ENCODE results near the gene CLCA2.

Gene CLCA2

GRCh38 chr1:86429835-86430234 lies 5.9 kb downstream of the CLCA2 start:
- TF ChIP-seq ZNF398 (tag by site-specific recombination; IDR thresholded peaks at IDR 0.05), result 0 out of 2 replicates have a peak, but pooled peaks have one; percentile 41
- TF ChIP-seq MYNN (tag by site-specific recombination; IDR thresholded peaks at IDR 0.05; ENCODE audit: borderline replicate concordance), result no peak
- no peak for TF ChIP-seq ZBTB21 (tag by site-specific recombination; IDR thresholded peaks at IDR 0.05)
- no peaks in the 10 kb centered on the region for H3K9me3 ChIP-seq (ENCODE audit: control insufficient read depth, insufficient read depth, low read depth, low read length)
- ChIA-PET CTCF (interaction anchor here (0.7 kb wide), 1 partner anchor 13 kb away, joined by 3 read pairs; no protein-coding TSS in a partner anchor), POLR2A (no interaction called here)
- H3K36me3 ChIP-seq (ENCODE audit: control insufficient read depth in 2 of 2, insufficient read depth in 1 of 2, low read length in 2 of 2), result no peaks in the 10 kb centered on the region
- H3K27ac ChIP-seq (ENCODE audit: extremely low read depth, low read depth, low read length), result no peak overlapping the region
- no peak overlapping the region for H3K4me3 ChIP-seq (ENCODE audit: low read depth, low read length)
- no peaks in the 10 kb centered on the region for H3K4me1 ChIP-seq (ENCODE audit: control insufficient read depth, insufficient read depth, low read length)

- ChIA-PET CTCF (interaction anchor here (0.7 kb wide), 1 partner anchor 13 kb away, joined by 3 read pairs; no protein-coding TSS in a partner anchor), POLR2A (no interaction called here)
- TF ChIP-seq EGR2 (tag by site-specific recombination; IDR thresholded peaks at IDR 0.05; ENCODE audit: low read depth), result no peak
- peak; percentile 88 for TF ChIP-seq SCRT2 (tag by site-specific recombination; IDR thresholded peaks at IDR 0.05)
- H3K27ac ChIP-seq (ENCODE audit: extremely low read depth, low read depth, low read length), result no peak overlapping the region
- no peak overlapping the region for H3K4me3 ChIP-seq (ENCODE audit: low read depth, low read length)
- H3K4me1 ChIP-seq (ENCODE audit: control insufficient read depth, insufficient read depth, low read length), result no peaks in the 10 kb centered on the region
- H3K9me3 ChIP-seq (ENCODE audit: control insufficient read depth, insufficient read depth, low read depth, low read length), result no peaks in the 10 kb centered on the region
- H3K36me3 ChIP-seq (ENCODE audit: control insufficient read depth in 2 of 2, insufficient read depth in 1 of 2, low read length in 2 of 2), result no peaks in the 10 kb centered on the region
Observed at GRCh38 chr1:86430376-86430775, 6.4 kb downstream of the CLCA2 start.

GRCh38 chr1:86434059-86434458 lies 10.1 kb downstream of the CLCA2 start:
- Histone ChIP-seq H3K4me3 (ENCODE audit: low read depth, low read length) (no peak overlapping the region), H3K4me1 (ENCODE audit: control insufficient read depth, insufficient read depth, low read length) (no peaks in the 10 kb centered on the region), H3K36me3 (ENCODE audit: control insufficient read depth in 2 of 2, insufficient read depth in 1 of 2, low read length in 2 of 2) (no peaks in the 10 kb centered on the region), H3K27ac (ENCODE audit: extremely low read depth, low read depth, low read length) (no peak overlapping the region), H3K9me3 (ENCODE audit: control insufficient read depth, insufficient read depth, low read depth, low read length) (no peaks in the 10 kb centered on the region)
- ChIA-PET CTCF (no interaction called here), POLR2A (no interaction called here)
- TF ChIP-seq PRDM1 (tag by site-specific recombination; IDR thresholded peaks at IDR 0.05) (no peak), ZNF280C (tag by site-specific recombination; IDR thresholded peaks at IDR 0.05) (no peak), ZBTB7A (tag by site-specific recombination; IDR thresholded peaks at IDR 0.05; ENCODE audit: low read depth) (no peak), ZBTB20 (tag by site-specific recombination; IDR thresholded peaks at IDR 0.05) (no peak), ZNF514 (tag by site-specific recombination; IDR thresholded peaks at IDR 0.05) (no peak), ZFP69B (tag by site-specific recombination; IDR thresholded peaks at IDR 0.05) (no peak), ZNF302 (tag by site-specific recombination; IDR thresholded peaks at IDR 0.05; ENCODE audit: low read depth) (no peak), ZNF548 (tag by site-specific recombination; IDR thresholded peaks at IDR 0.05) (no peak), ZEB2 (tag by site-specific recombination; IDR thresholded peaks at IDR 0.05) (no peak)

GRCh38 chr1:86435327-86435726 lies 11.4 kb downstream of the CLCA2 start:
- no peak overlapping the region for H3K27ac ChIP-seq (ENCODE audit: extremely low read depth, low read depth, low read length)
- CTCF ChIA-PET, result no interaction called here
- no peak overlapping the region for H3K4me3 ChIP-seq (ENCODE audit: low read depth, low read length)
- H3K4me1 ChIP-seq (ENCODE audit: control insufficient read depth, insufficient read depth, low read length), result no peaks in the 10 kb centered on the region
- no peaks in the 10 kb centered on the region for H3K36me3 ChIP-seq (ENCODE audit: control insufficient read depth in 2 of 2, insufficient read depth in 1 of 2, low read length in 2 of 2)
- no peaks in the 10 kb centered on the region for H3K9me3 ChIP-seq (ENCODE audit: control insufficient read depth, insufficient read depth, low read depth, low read length)
- POLR2A ChIA-PET, result no interaction called here
- TF ChIP-seq GFI1B (tag by site-specific recombination; IDR thresholded peaks at IDR 0.05) (no peak), ZNF23 (tag by site-specific recombination; IDR thresholded peaks at IDR 0.05; ENCODE audit: borderline replicate concordance) (no peak), ZNF311 (tag by site-specific recombination; IDR thresholded peaks at IDR 0.05; ENCODE audit: borderline replicate concordance) (no peak), ZNF350 (tag by site-specific recombination; IDR thresholded peaks at IDR 0.05) (no peak), ZBTB20 (tag by site-specific recombination; IDR thresholded peaks at IDR 0.05) (no peak), ZNF571 (tag by site-specific recombination; IDR thresholded peaks at IDR 0.05) (no peak), ZNF10 (tag by site-specific recombination; IDR thresholded peaks at IDR 0.05) (no peak), ZNF639 (tag by site-specific recombination; IDR thresholded peaks at IDR 0.05) (no peak), REPIN1 (tag by site-specific recombination; IDR thresholded peaks at IDR 0.05; ENCODE audit: low read depth) (no peak), SALL2 (tag by site-specific recombination; IDR thresholded peaks at IDR 0.05; ENCODE audit: borderline replicate concordance) (no peak), ZSCAN4 (tag by site-specific recombination; IDR thresholded peaks at IDR 0.05) (no peak)
